WTC11 (cell line): ENCODE data around the gene EEFSEC. TPM values are rescaled to one million over a fixed set of nuclear protein-coding genes. Genes with fewer than 3 reads are reported as not detected.

Experiments
- ATAC-seq: fragments of 200-7000 bp; cut with Tn5 transposase; 2 replicates; pipeline ENCODE4 v1.10.0; 2021; ENCODE audit warnings: mild to moderate bottlenecking, moderate library complexity
- CTCF ChIA-PET: fragments of 300-600 bp; sonication (Branson Sonifier 250); formaldehyde crosslinking; loops from one replicate; lab custom pipeline; 2021; ENCODE audit warnings: antibody characterized with exemption; lab: Charles Lee
- POLR2A ChIA-PET: fragments of 350-600 bp; sonication (Branson Sonifier 250); formaldehyde crosslinking; loops from one replicate; lab custom pipeline; 2021; ENCODE audit warnings: antibody characterized with exemption; lab: Charles Lee
- DNase-seq: peaks from one replicate; pipeline ENCODE4 v3.0.0; 2021; ENCODE audit warnings: low spot score
- H3K27ac Mint-ChIP-seq: 2 replicates; pipeline ENCODE4 v1.8.0; 2021; ENCODE audit warnings: mixed read lengths
- H3K27me3 Mint-ChIP-seq: 2 replicates; pipeline ENCODE4 v1.8.0; 2021; ENCODE audit warnings: low read depth, mild to moderate bottlenecking, moderate library complexity, mixed read lengths
- H3K36me3 Mint-ChIP-seq: 2 replicates; pipeline ENCODE4 v1.8.0; 2021; ENCODE audit warnings: mixed read lengths
- H3K4me1 Mint-ChIP-seq: 2 replicates; pipeline ENCODE4 v1.8.0; 2022; ENCODE audit warnings: mixed read lengths
- H3K4me3 Mint-ChIP-seq: 2 replicates; pipeline ENCODE4 v1.8.0; 2021; ENCODE audit warnings: mild to moderate bottlenecking, moderate library complexity, mixed read lengths
- H3K9me3 Mint-ChIP-seq: 2 replicates; pipeline ENCODE4 v1.8.0; 2021; ENCODE audit warnings: mixed read lengths
- AR ChIP-seq: fragments of 250-450 bp; sonication (Bioruptor Pico); IDR thresholded peaks from 2 replicates; pipeline ENCODE4 v1.9.0; 2021; ENCODE audit warnings: mild to moderate bottlenecking
- CBFB ChIP-seq: sonication (generic); formaldehyde crosslinking; IDR thresholded peaks from 2 replicates; pipeline ENCODE4 v1.8.1; 2022; ENCODE audit warnings: mild to moderate bottlenecking, low read depth, missing genetic modification reagents
- CREB1 ChIP-seq: sonication (generic); formaldehyde crosslinking; IDR thresholded peaks from 2 replicates; pipeline ENCODE4 v1.8.0; 2023; ENCODE audit warnings: mild to moderate bottlenecking, missing genetic modification reagents
- CREM ChIP-seq: sonication (generic); formaldehyde crosslinking; IDR thresholded peaks from 2 replicates; pipeline ENCODE4 v1.8.1; 2022; ENCODE audit warnings: mild to moderate bottlenecking, missing genetic modification reagents, moderate library complexity
- CTCF ChIP-seq: fragments of 200-600 bp; IDR thresholded peaks from 2 replicates; pipeline ENCODE4 v1.8.0; 2022; ENCODE audit warnings: antibody characterized with exemption
- E2F1 ChIP-seq: sonication (generic); formaldehyde crosslinking; IDR thresholded peaks from 2 replicates; pipeline ENCODE4 v1.8.0; 2022; ENCODE audit warnings: mild to moderate bottlenecking, missing genetic modification reagents
- ELF4 ChIP-seq: sonication (generic); formaldehyde crosslinking; IDR thresholded peaks from 2 replicates; pipeline ENCODE4 v1.8.1; 2022; ENCODE audit warnings: low read depth, mild to moderate bottlenecking, moderate library complexity, missing genetic modification reagents
- ETV6 ChIP-seq: sonication (generic); formaldehyde crosslinking; IDR thresholded peaks from 2 replicates; pipeline ENCODE4 v1.8.1; 2022; ENCODE audit warnings: mild to moderate bottlenecking, missing genetic modification reagents
- FOXJ3 ChIP-seq: sonication (generic); formaldehyde crosslinking; IDR thresholded peaks from 2 replicates; pipeline ENCODE4 v1.9.0; 2021; ENCODE audit warnings: missing genetic modification reagents, mild to moderate bottlenecking, borderline replicate concordance
- FOXP4 ChIP-seq: sonication (generic); formaldehyde crosslinking; IDR thresholded peaks from 2 replicates; pipeline ENCODE4 v1.8.0; 2022; ENCODE audit warnings: mild to moderate bottlenecking, missing genetic modification reagents
- GABPB1 ChIP-seq: sonication (generic); formaldehyde crosslinking; IDR thresholded peaks from 2 replicates; pipeline ENCODE4 v1.8.1; 2023; ENCODE audit warnings: mild to moderate bottlenecking, missing genetic modification reagents
- JUN ChIP-seq: sonication (generic); formaldehyde crosslinking; IDR thresholded peaks from 2 replicates; pipeline ENCODE4 v1.8.0; 2023; ENCODE audit warnings: mild to moderate bottlenecking, missing genetic modification reagents
- MLX ChIP-seq: sonication (generic); formaldehyde crosslinking; IDR thresholded peaks from 2 replicates; pipeline ENCODE4 v1.8.1; 2023; ENCODE audit warnings: mild to moderate bottlenecking, missing genetic modification reagents, moderate library complexity
- MXD4 ChIP-seq: fragments of 250-450 bp; sonication (Bioruptor Pico); IDR thresholded peaks from 2 replicates; pipeline ENCODE4 v1.8.0; 2021; ENCODE audit warnings: mild to moderate bottlenecking, moderate library complexity, borderline replicate concordance
- NFATC4 ChIP-seq: fragments of 250-450 bp; sonication (Bioruptor Pico); IDR thresholded peaks from 2 replicates; pipeline ENCODE4 v1.9.0; 2021; ENCODE audit warnings: mild to moderate bottlenecking
- NR2C2 ChIP-seq: sonication (generic); formaldehyde crosslinking; IDR thresholded peaks from 2 replicates; pipeline ENCODE4 v1.8.0; 2022; ENCODE audit warnings: mild to moderate bottlenecking, missing genetic modification reagents
- NR3C1 ChIP-seq: sonication (generic); formaldehyde crosslinking; conservative IDR thresholded peaks from 2 replicates; pipeline ENCODE4 v1.8.1; 2023; ENCODE audit warnings: low read depth, mild to moderate bottlenecking, missing genetic modification reagents
- PREB ChIP-seq: sonication (generic); formaldehyde crosslinking; IDR thresholded peaks from 2 replicates; pipeline ENCODE4 v1.8.1; 2022; ENCODE audit warnings: mild to moderate bottlenecking, missing genetic modification reagents, moderate library complexity, borderline replicate concordance
- TCF7 ChIP-seq: sonication (generic); formaldehyde crosslinking; IDR thresholded peaks from 2 replicates; pipeline ENCODE4 v1.8.0; 2022; ENCODE audit warnings: mild to moderate bottlenecking, low read depth, missing genetic modification reagents, moderate library complexity
- TEAD1 ChIP-seq: sonication (generic); formaldehyde crosslinking; IDR thresholded peaks from 2 replicates; pipeline ENCODE4 v1.8.0; 2022; ENCODE audit warnings: mild to moderate bottlenecking, missing genetic modification reagents
- ZBTB21 ChIP-seq: sonication (generic); formaldehyde crosslinking; IDR thresholded peaks from 2 replicates; pipeline ENCODE4 v1.8.1; 2023; ENCODE audit warnings: mild to moderate bottlenecking, missing genetic modification reagents, borderline replicate concordance
- ZNF671 ChIP-seq: fragments of 250-450 bp; sonication (Bioruptor Pico); IDR thresholded peaks from 2 replicates; pipeline ENCODE4 v1.8.0; 2021; ENCODE audit warnings: mild to moderate bottlenecking
- ZSCAN18 ChIP-seq: fragments of 250-450 bp; sonication (Bioruptor Pico); IDR thresholded peaks from 2 replicates; pipeline ENCODE4 v2.1.2; 2022; ENCODE audit warnings: mild to moderate bottlenecking, moderate library complexity
- total RNA-seq: library from RNA; stranded (reverse); gene quantifications from 3 replicates; pipeline ENCODE4 v1.2.3, GENCODE V29; 2021

The EEFSEC gene
- total RNA-seq, 1 experiment from 2014 or later = 13.7 TPM

GRCh38 chr3:128296469-128297251, 143.4 kb downstream of the EEFSEC start (continued):
- TF ChIP-seq CTCF (no peak), FOXP4 (CRISPR knock-in tag) (no peak), CBFB (CRISPR knock-in tag) (no peak), AR (CRISPR knock-in tag) (no peak), E2F1 (CRISPR knock-in tag) (no peak)

GRCh38 chr3:128297401-128298138, 144.3 kb downstream of the EEFSEC start:
- ATAC-seq = no peak
- TF ChIP-seq MLX (CRISPR knock-in tag) (no peak), MXD4 (CRISPR knock-in tag) (no peak), ELF4 (no peak), TEAD1 (CRISPR knock-in tag) (no peak), NFATC4 (CRISPR knock-in tag) (no peak), ZSCAN18 (no peak), ZBTB21 (CRISPR knock-in tag) (no peak), FOXJ3 (CRISPR knock-in tag) (no peak), NR2C2 (CRISPR knock-in tag) (no peak), CREM (no peak), ZNF671 (CRISPR knock-in tag) (no peak), CREB1 (CRISPR knock-in tag) (no peak), ETV6 (CRISPR knock-in tag) (no peak), TCF7 (no peak), GABPB1 (no peak), PREB (CRISPR knock-in tag) (no peak), NR3C1 (CRISPR knock-in tag) (no peak), JUN (CRISPR knock-in tag) (no peak)
- Mint-ChIP-seq H3K4me1 (peaks cover 8% of the 10 kb centered on the region), H3K27ac (no peak overlapping the region), H3K4me3 (no peak overlapping the region), H3K27me3 (no peaks in the 10 kb centered on the region), H3K36me3 (no peaks in the 10 kb centered on the region), H3K9me3 (peaks cover 7% of the 10 kb centered on the region; the same call in 1 of the 2 replicates)
- ChIA-PET CTCF (interaction anchor here (2.6 kb wide), 1 partner anchor 24 kb away, joined by 8 read pairs; no protein-coding TSS in a partner anchor), POLR2A (no interaction called here)
- no peak for DNase-seq
